H1 (cell line): ENCODE data around the gene CYP39A1. TPM values are rescaled to one million over a fixed set of nuclear protein-coding genes. Genes with fewer than 3 reads are reported as not detected.
A peak's percentile ranks its signal among the peaks of the same experiment; 100 is the strongest.

ENCODE experiments used
- CTCF ChIA-PET: fragments of 300-600 bp; sonication (Branson Sonifier 250); formaldehyde crosslinking; loops from one replicate; lab custom pipeline; 2021; ENCODE audit not compliant: partially characterized antibody; lab: Charles Lee
- POLR2A ChIA-PET: fragments of 300-600 bp; sonication (Branson Sonifier 250); formaldehyde crosslinking; loops from one replicate; lab custom pipeline; 2021; ENCODE audit warnings: inconsistent platforms; ENCODE audit not compliant: partially characterized antibody; lab: Charles Lee
- DNase-seq, 2 experiments: peaks; one replicate each; pipeline versions ENCODE4 v3.0.0 to v3.0.0-alpha.2; 2010 to 2022; ENCODE audit warnings: low spot score in 2 of 2, low read depth in 1 of 2, mixed read lengths in 1 of 2
- FAIRE-seq: peaks from 2 replicates; lab custom pipeline; 2011; peaks lifted over from hg19 to GRCh38; lab: Jason Lieb, UNC
- H2AFZ ChIP-seq: 2 replicates; pipeline ENCODE4 v1.8.1; 2012; ENCODE audit warnings: low read length, inconsistent platforms
- H2AK5ac ChIP-seq: 2 replicates; pipeline ENCODE4 v1.6.1; 2013; ENCODE audit warnings: low read depth, low read length
- H2BK120ac ChIP-seq: replicated peaks from 2 replicates; pipeline ENCODE3; 2013; ENCODE audit warnings: low read depth, low read length, inconsistent platforms
- H2BK12ac ChIP-seq: 2 replicates; pipeline ENCODE4 v1.6.1; 2013; ENCODE audit warnings: low read depth, low read length
- H2BK15ac ChIP-seq: 2 replicates; pipeline ENCODE4 v1.6.1; 2013; ENCODE audit warnings: low read length
- H2BK20ac ChIP-seq: 2 replicates; pipeline ENCODE4 v1.6.1; 2013; ENCODE audit warnings: low read length
- H2BK5ac ChIP-seq: 2 replicates; pipeline ENCODE4 v1.6.1; 2013; ENCODE audit warnings: low read depth, low read length
- H3K14ac ChIP-seq: 2 replicates; pipeline ENCODE4 v1.6.1; 2013; ENCODE audit warnings: inconsistent platforms; ENCODE audit not compliant: insufficient read length
- H3K18ac ChIP-seq: 2 replicates; pipeline ENCODE4 v1.6.1; 2013; ENCODE audit warnings: low read length; ENCODE audit errors: extremely low read depth
- H3K23ac ChIP-seq: 2 replicates; pipeline ENCODE4 v1.6.1; 2013; ENCODE audit warnings: inconsistent platforms; ENCODE audit not compliant: insufficient read length
- H3K23me2 ChIP-seq: 2 replicates; pipeline ENCODE4 v1.6.1; 2013; ENCODE audit warnings: low read depth, low read length
- H3K27ac ChIP-seq: 2 replicates; pipeline ENCODE4 v1.6.1; 2011; ENCODE audit warnings: low read depth, low read length, inconsistent platforms
- H3K27me3 ChIP-seq, 4 experiments: replicated peaks in 1 of 4; 1 replicate in 1 of 4; 2 replicates in 3 of 4; pipeline versions ENCODE4 v1.6.1 to v1.8.1; 2011 to 2013; ENCODE audit warnings: low read length in 3 of 4, mild to moderate bottlenecking in 3 of 4, inconsistent platforms in 2 of 4, mixed read lengths in 2 of 4, moderate library complexity in 1 of 4; ENCODE audit not compliant: control insufficient read depth in 3 of 4, insufficient read depth in 3 of 4; ENCODE audit errors: extremely low read depth in 1 of 4
- H3K36me3 ChIP-seq, 4 experiments: 2 replicates each; pipeline versions ENCODE4 v1.6.1 to v1.8.1; 2011 to 2013; ENCODE audit warnings: mild to moderate bottlenecking in 4 of 4, low read length in 3 of 4, moderate library complexity in 2 of 4, control low read depth in 1 of 4, inconsistent platforms in 1 of 4; ENCODE audit not compliant: insufficient read depth in 4 of 4, control insufficient read depth in 2 of 4
- H3K4ac ChIP-seq: replicated peaks from 2 replicates; pipeline ENCODE3; 2013; ENCODE audit warnings: low read length, low read depth, mixed read lengths, inconsistent platforms; ENCODE audit not compliant: insufficient read length
- H3K4me1 ChIP-seq, 4 experiments: replicated peaks in 1 of 4; 1 replicate in 1 of 4; 2 replicates in 3 of 4; pipeline versions ENCODE4 v1.6.1 to v1.8.1; 2011 to 2013; ENCODE audit warnings: low read length in 3 of 4, inconsistent platforms in 2 of 4, mixed read lengths in 1 of 4; ENCODE audit not compliant: insufficient read depth in 4 of 4, control insufficient read depth in 3 of 4
- H3K4me2 ChIP-seq, 2 experiments: 2 replicates each; pipeline versions ENCODE4 v1.6.1 to v1.8.1; 2011 to 2013; ENCODE audit warnings: low read depth in 2 of 2, low read length in 2 of 2, control low read depth in 1 of 2, inconsistent platforms in 1 of 2, mild to moderate bottlenecking in 1 of 2; ENCODE audit not compliant: insufficient read depth in 1 of 2
- H3K4me3 ChIP-seq, 4 experiments: fragments of 200-600, 300-600 bp in 1 of 4; sonication (generic), shearing (Covaris generic), sonication (Bioruptor Twin) in 1 of 4; 2 replicates each; pipeline versions ENCODE4 v1.5.1 to v1.8.1; 2011 to 2016; ENCODE audit warnings: low read length in 4 of 4, low read depth in 3 of 4, control low read depth in 2 of 4, inconsistent platforms in 2 of 4, mild to moderate bottlenecking in 2 of 4, mixed read lengths in 1 of 4, moderate library complexity in 1 of 4; ENCODE audit not compliant: insufficient read depth in 2 of 4; ENCODE audit errors: extremely low read depth in 1 of 4
- H3K56ac ChIP-seq: replicated peaks from 2 replicates; pipeline ENCODE3; 2013; ENCODE audit warnings: low read depth, mild to moderate bottlenecking, mixed read lengths, low read length, inconsistent platforms; ENCODE audit not compliant: insufficient read length
- H3K79me1 ChIP-seq: 2 replicates; pipeline ENCODE4 v1.6.1; 2013; ENCODE audit warnings: low read depth, low read length, control low read depth
- H3K79me2 ChIP-seq, 2 experiments: 2 replicates each; pipeline versions ENCODE4 v1.6.1 to v1.8.1; 2012 to 2013; ENCODE audit warnings: low read length in 2 of 2, mild to moderate bottlenecking in 2 of 2, inconsistent platforms in 1 of 2; ENCODE audit not compliant: insufficient read depth in 2 of 2, control insufficient read depth in 1 of 2
- H3K9ac ChIP-seq, 4 experiments: replicated peaks in 1 of 4; 1 replicate in 1 of 4; 2 replicates in 3 of 4; pipeline versions ENCODE4 v1.6.1 to v1.8.1; 2011 to 2013; ENCODE audit warnings: low read depth in 3 of 4, low read length in 3 of 4, control low read depth in 2 of 4, mild to moderate bottlenecking in 2 of 4, moderate library complexity in 2 of 4, inconsistent platforms in 1 of 4; ENCODE audit errors: extremely low read depth in 1 of 4
- H3K9me3 ChIP-seq, 2 experiments: 2 replicates each; pipeline versions ENCODE4 v1.6.1 to v1.8.1; 2012 to 2013; ENCODE audit warnings: mild to moderate bottlenecking in 2 of 2, moderate library complexity in 2 of 2, control low read depth in 1 of 2, inconsistent platforms in 1 of 2, low read depth in 1 of 2, low read length in 1 of 2, mixed read lengths in 1 of 2; ENCODE audit not compliant: insufficient read depth in 2 of 2
- H4K20me1 ChIP-seq, 2 experiments: replicated peaks in 1 of 2; 2 replicates each; pipeline versions ENCODE3 to v1.8.1; 2011 to 2013; ENCODE audit warnings: inconsistent platforms in 2 of 2, low read length in 2 of 2, mild to moderate bottlenecking in 1 of 2; ENCODE audit not compliant: insufficient read depth in 2 of 2, control insufficient read depth in 1 of 2
- H4K5ac ChIP-seq: 2 replicates; pipeline ENCODE4 v1.6.1; 2013; ENCODE audit warnings: low read length, low read depth, mixed read lengths, inconsistent platforms; ENCODE audit not compliant: insufficient read length
- H4K8ac ChIP-seq: 2 replicates; pipeline ENCODE4 v1.8.0; 2013; ENCODE audit warnings: mild to moderate bottlenecking, moderate library complexity, low read length, inconsistent platforms; ENCODE audit not compliant: insufficient read depth; ENCODE audit errors: extremely low read depth
- H4K91ac ChIP-seq: replicated peaks from 2 replicates; pipeline ENCODE3; 2013; ENCODE audit warnings: low read length, mixed read lengths, inconsistent platforms; ENCODE audit not compliant: insufficient read length
- CBX5 ChIP-seq: fragments of 300-800, 300-1000 bp; sonication (generic); IDR thresholded peaks from 2 replicates; pipeline ENCODE4 v1.7.1; 2016; ENCODE audit warnings: antibody characterized with exemption, low read length, low read depth
- CHD2 ChIP-seq: IDR thresholded peaks from 2 replicates; pipeline ENCODE4 v1.6.1; 2012; ENCODE audit warnings: low read length, improper control_type of control experiment
- CTBP2 ChIP-seq: IDR thresholded peaks from 2 replicates; pipeline ENCODE4 v1.7.0; 2011; ENCODE audit warnings: borderline replicate concordance, mild to moderate bottlenecking, moderate library complexity, mixed read lengths, low read length; ENCODE audit not compliant: insufficient read depth, insufficient read length
- EP300 ChIP-seq, 2 experiments: IDR thresholded peaks; 1 replicate in 1 of 2; 2 replicates in 1 of 2; pipeline ENCODE4 v1.6.1; 2011 to 2012; ENCODE audit warnings: low read depth in 2 of 2, low read length in 2 of 2, mild to moderate bottlenecking in 2 of 2, borderline replicate concordance in 1 of 2, inconsistent platforms in 1 of 2, moderate library complexity in 1 of 2
- GABPA ChIP-seq: IDR thresholded peaks from 2 replicates; pipeline ENCODE4 v1.6.1; 2011; ENCODE audit warnings: mild to moderate bottlenecking, low read length, moderate library complexity, borderline replicate concordance; ENCODE audit not compliant: insufficient read depth
- JUN ChIP-seq: IDR thresholded peaks from 2 replicates; pipeline ENCODE4 v1.6.1; 2011; ENCODE audit warnings: low read depth, mild to moderate bottlenecking, improper control_type of control experiment, low read length
- NRF1 ChIP-seq: IDR thresholded peaks from 2 replicates; pipeline ENCODE4 v1.6.1; 2011; ENCODE audit warnings: mild to moderate bottlenecking, low read depth, low read length, improper control_type of control experiment
- PHF8 ChIP-seq: fragments of 200-600 bp; sonication (generic); conservative IDR thresholded peaks from 2 replicates; pipeline ENCODE4 v1.7.1; 2012; ENCODE audit warnings: low read depth, mild to moderate bottlenecking, inconsistent platforms, low read length, moderate library complexity
- RAD21 ChIP-seq, 2 experiments: IDR thresholded peaks in 1 of 2; conservative IDR thresholded peaks in 1 of 2; 2 replicates each; pipeline ENCODE4 v1.6.1; 2011; ENCODE audit warnings: low read depth in 2 of 2, low read length in 2 of 2, improper control_type of control experiment in 1 of 2, inconsistent platforms in 1 of 2, mild to moderate bottlenecking in 1 of 2, moderate library complexity in 1 of 2
- SP1 ChIP-seq: IDR thresholded peaks from 2 replicates; pipeline ENCODE4 v1.6.1; 2011; ENCODE audit warnings: low read depth, low read length
- TAF7 ChIP-seq: optimal IDR thresholded peaks from 2 replicates; pipeline ENCODE3; 2011; ENCODE audit warnings: low read depth, mild to moderate bottlenecking, inconsistent platforms, low read length, moderate library complexity, borderline replicate concordance
- WGBS, 2 experiments: shearing (Covaris generic) in 1 of 2; methylation state at CpG; one replicate each; pipeline versions ENCODE4 v1.1.6 to v1.1.7; 2013 to 2015; ENCODE audit warnings: low lambda C conversion rate in 2 of 2, mixed read lengths in 2 of 2, inconsistent platforms in 1 of 2, low coverage in 1 of 2, missing lambda C conversion rate in 1 of 2; ENCODE audit not compliant: insufficient replicate concordance in 2 of 2, insufficient coverage in 1 of 2, insufficient read length in 1 of 2; ENCODE audit errors: extremely low coverage in 1 of 2, missing lambda C conversion rate in 1 of 2; 5-methylcytosine and 5-hydroxymethylcytosine counted together
- polyA plus RNA-seq, 7 experiments: library from polyadenylated mRNA; depleted of rRNA in 3 of 7; stranded (reverse) in 5 of 7; unstranded in 2 of 7; fragments of >200 nt in 5 of 7; fragments of 200-250 nt in 2 of 7; gene quantifications; 1 replicate in 5 of 7; 2 replicates in 1 of 7; 4 replicates in 1 of 7; pipeline versions ENCODE4 v1.2.1 to v1.2.3, GENCODE V29; 2011 to 2013; ENCODE audit warnings: missing spikeins in 2 of 7, mixed read lengths in 2 of 7
- total RNA-seq: library from RNA; stranded (reverse); fragmentation: NEBNext Ultra II Directional; extraction: Animal tissue kit (Norgen Biotek cat#: 25700); gene quantifications from 2 replicates; pipeline ENCODE4 v1.2.1, GENCODE V29; 2021
- TF ChIP-seq, protein P1 (sequence below): IDR thresholded peaks from 2 replicates; pipeline ENCODE4 v1.6.1; 2011; ENCODE audit warnings: low read depth, mild to moderate bottlenecking, low read length; ENCODE audit not compliant: insufficient read depth

Gene CYP39A1
- total and polyA plus RNA-seq, 2 of the 8 experiments (the other 6 are each of a cell fraction or from before 2014, with no cell fraction given), result 0.71 to 2.4 TPM

DNA sequence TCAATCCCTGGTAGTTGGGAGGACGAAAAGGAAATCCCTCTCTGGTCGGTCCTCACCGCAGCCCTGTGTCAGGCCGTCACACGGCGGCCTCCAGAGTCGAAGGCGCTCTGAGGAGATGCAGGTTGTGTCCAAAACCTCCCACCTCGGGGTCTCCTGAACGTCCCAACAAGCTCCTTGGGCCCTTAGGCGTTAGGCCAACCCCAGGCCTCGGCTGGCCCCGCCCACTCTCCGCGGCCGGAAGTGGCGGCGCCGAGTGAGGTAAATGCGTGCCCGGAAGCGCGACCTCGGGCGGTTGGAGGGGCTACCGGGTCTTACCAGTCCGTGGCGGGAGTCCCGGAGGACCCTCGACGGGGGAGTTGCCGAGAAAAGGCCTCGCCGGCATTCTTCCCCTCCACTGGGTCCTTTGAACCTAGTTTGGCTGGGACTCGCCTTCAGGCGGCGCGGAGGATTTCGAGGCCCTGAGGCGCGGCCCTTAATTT, 35.0 kb upstream of the CYP39A1 start, which contains the start of gene TDRD6:
Gene TDRD6, plus strand, starts transcription at position 267 of the 479 bp plus-strand sequence. CDS start 244 bp downstream, outside the sequence.
- Histone ChIP-seq H3K9ac (no peak within 1 kb of the TSS), H3K36me3 (no peaks in the 10 kb centered on the region), H3K79me1 (no peaks in the 10 kb centered on the region), H3K56ac (no peak within 1 kb of the TSS), H3K23ac (no peak within 1 kb of the TSS), H2BK120ac (no peak within 1 kb of the TSS), H2BK20ac (no peak within 1 kb of the TSS), H3K18ac (no peak within 1 kb of the TSS), H3K23me2 (0 out of 2 replicates have a peak, but pooled peaks cover 2% of the 10 kb centered on the region), H4K8ac (peak within 1 kb of the TSS; percentile 71; the same call in 1 of the 2 replicates), H3K4ac (no peak within 1 kb of the TSS), H2AFZ (no peak within 1 kb of the TSS), H3K4me1 (no peaks in the 10 kb centered on the region), H3K14ac (no peak within 1 kb of the TSS), H4K20me1 (no peaks in the 10 kb centered on the region), H3K4me3 (no peak within 1 kb of the TSS), H2BK5ac (no peak within 1 kb of the TSS), H2AK5ac (no peak within 1 kb of the TSS), H3K9me3 (no peaks in the 10 kb centered on the region), H3K27ac (no peak within 1 kb of the TSS), H3K79me2 (no peaks in the 10 kb centered on the region), H2BK12ac (no peak within 1 kb of the TSS), H3K27me3 (no peaks in the 10 kb centered on the region), H4K91ac (no peak within 1 kb of the TSS), H4K5ac (no peak within 1 kb of the TSS), H3K4me2 (no peak within 1 kb of the TSS), H2BK15ac (no peak within 1 kb of the TSS)
- no peak for DNase-seq
- ChIA-PET POLR2A (no interaction called here), CTCF (interaction anchor here (0.5 to 3.3 kb wide), 2 partner anchors 10 to 92 kb away, joined by 3 to 15 read pairs; no protein-coding TSS in a partner anchor)
- WGBS, 2 experiments, result 96% methylated on average over 31 of the region's 41 CpGs; no CpG with 5 or more reads in 1 of the 2 experiments
- TF ChIP-seq TAF7 (no peak), CTBP2 (no peak), GABPA (no peak), EP300 (IDR thresholded peaks at IDR 0.05; ENCODE audit: borderline replicate concordance in 1 of 2, low read depth in 2 of 2, low read length in 2 of 2) (no peak), CBX5 (no peak), RAD21 (IDR thresholded peaks at IDR 0.05 in 1 of 2, conservative IDR thresholded peaks at IDR 0.05 in 1 of 2; ENCODE audit: low read depth in 2 of 2, low read length in 2 of 2) (no peak), SP1 (no peak), JUN (no peak), PHF8 (no peak), CHD2 (no peak), NRF1 (no peak)
- TF ChIP-seq, protein P1, sequence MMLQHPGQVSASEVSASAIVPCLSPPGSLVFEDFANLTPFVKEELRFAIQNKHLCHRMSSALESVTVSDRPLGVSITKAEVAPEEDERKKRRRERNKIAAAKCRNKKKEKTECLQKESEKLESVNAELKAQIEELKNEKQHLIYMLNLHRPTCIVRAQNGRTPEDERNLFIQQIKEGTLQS, result no peak
- FAIRE-seq, result no peak
